ENCODE measurements around the gene TNRC6C.
"Not testable (repeated sequence)": the region's sequence is repeated elsewhere in the genome, so short reads cannot be mapped to it uniquely, and the experiment has no call there.

Gene TNRC6C

GRCh38 chr17:77933777-77934398 lies 24.6 kb upstream of the TNRC6C start:
- Histone ChIP-seq H3K27me3 (ENCODE audit: low read length) (no peaks in the 10 kb centered on the region), H3K9ac (ENCODE audit: low read length) (no peak overlapping the region), H3K36me3 (ENCODE audit: low read length) (no peaks in the 10 kb centered on the region), H3K9me3 (ENCODE audit: insufficient read depth, low read length) (no peaks in the 10 kb centered on the region), H3K4me2 (ENCODE audit: low read depth, low read length, poor library complexity, severe bottlenecking) (no peak overlapping the region), H3F3A (ENCODE audit: insufficient read depth) (no peaks in the 10 kb centered on the region), H3K79me2 (ENCODE audit: insufficient read depth, low read length) (no peaks in the 10 kb centered on the region), H3K9me2 (replicated peaks; ENCODE audit: insufficient read depth, low read length) (no peaks in the 10 kb centered on the region), H3K27ac (ENCODE audit: low read depth, low read length) (no peak overlapping the region), H3K4me3 (ENCODE audit: insufficient read depth, low read length, poor library complexity, severe bottlenecking) (no peak overlapping the region), H2AFZ (ENCODE audit: low read depth, low read length, severe bottlenecking) (no peak overlapping the region), H4K20me1 (ENCODE audit: low read depth, low read length) (no peaks in the 10 kb centered on the region)
- no peak for TF ChIP-seq EZH2phosphoT487 (conservative IDR thresholded peaks at IDR 0.05; ENCODE audit: low read length)
- TF ChIP-seq CTCF (IDR thresholded peaks at IDR 0.05; ENCODE audit: insufficient read depth, low read length, poor library complexity, severe bottlenecking) = no peak

GRCh38 chr17:77935121-77935571 lies 23.4 kb upstream of the TNRC6C start:
- H4K20me1 ChIP-seq (ENCODE audit: low read depth, low read length) = no peaks in the 10 kb centered on the region
- no peaks in the 10 kb centered on the region for H3F3A ChIP-seq (ENCODE audit: insufficient read depth)
- no peak overlapping the region for H3K4me3 ChIP-seq (ENCODE audit: insufficient read depth, low read length, poor library complexity, severe bottlenecking)
- H3K79me2 ChIP-seq (ENCODE audit: insufficient read depth, low read length) = no peaks in the 10 kb centered on the region
- TF ChIP-seq CTCF (IDR thresholded peaks at IDR 0.05; ENCODE audit: insufficient read depth, low read length, poor library complexity, severe bottlenecking) (no peak), EZH2phosphoT487 (conservative IDR thresholded peaks at IDR 0.05; ENCODE audit: low read length) (no peak)
- no peaks in the 10 kb centered on the region for H3K27me3 ChIP-seq (ENCODE audit: low read length)
- H3K4me2 ChIP-seq (ENCODE audit: low read depth, low read length, poor library complexity, severe bottlenecking) = no peak overlapping the region
- no peaks in the 10 kb centered on the region for H3K9me3 ChIP-seq (ENCODE audit: insufficient read depth, low read length)
- H3K9me2 ChIP-seq (replicated peaks; ENCODE audit: insufficient read depth, low read length) = no peaks in the 10 kb centered on the region
- H3K9ac ChIP-seq (ENCODE audit: low read length) = no peak overlapping the region
- H3K36me3 ChIP-seq (ENCODE audit: low read length) = no peaks in the 10 kb centered on the region
- no peak overlapping the region for H2AFZ ChIP-seq (ENCODE audit: low read depth, low read length, severe bottlenecking)
- H3K27ac ChIP-seq (ENCODE audit: low read depth, low read length) = no peak overlapping the region

- not testable (repeated sequence) for H3K9me3 ChIP-seq (ENCODE audit: insufficient read depth, low read length); H2AFZ ChIP-seq (ENCODE audit: low read depth, low read length, severe bottlenecking); H4K20me1 ChIP-seq (ENCODE audit: low read depth, low read length); H3K36me3 ChIP-seq (ENCODE audit: low read length); H3K9me2 ChIP-seq (replicated peaks; ENCODE audit: insufficient read depth, low read length); H3F3A ChIP-seq (ENCODE audit: insufficient read depth); H3K27me3 ChIP-seq (ENCODE audit: low read length); H3K4me2 ChIP-seq (ENCODE audit: low read depth, low read length, poor library complexity, severe bottlenecking); H3K9ac ChIP-seq (ENCODE audit: low read length); H3K79me2 ChIP-seq (ENCODE audit: insufficient read depth, low read length); H3K4me3 ChIP-seq (ENCODE audit: insufficient read depth, low read length, poor library complexity, severe bottlenecking); H3K27ac ChIP-seq (ENCODE audit: low read depth, low read length)
Measured at GRCh38 chr17:77935744-77936143, 22.8 kb upstream of the TNRC6C start.

- H3K36me3 ChIP-seq (ENCODE audit: low read length) = no peaks in the 10 kb centered on the region
- no peak overlapping the region for H2AFZ ChIP-seq (ENCODE audit: low read depth, low read length, severe bottlenecking)
- H3K9me3 ChIP-seq (ENCODE audit: insufficient read depth, low read length) = no peaks in the 10 kb centered on the region
- no peak for TF ChIP-seq CTCF (IDR thresholded peaks at IDR 0.05; ENCODE audit: insufficient read depth, low read length, poor library complexity, severe bottlenecking)
- TF ChIP-seq EZH2phosphoT487 (conservative IDR thresholded peaks at IDR 0.05; ENCODE audit: low read length) = no peak
- no peaks in the 10 kb centered on the region for H3K27me3 ChIP-seq (ENCODE audit: low read length)
- H3K4me3 ChIP-seq (ENCODE audit: insufficient read depth, low read length, poor library complexity, severe bottlenecking) = no peak overlapping the region
- no peaks in the 10 kb centered on the region for H3F3A ChIP-seq (ENCODE audit: insufficient read depth)
- no peak overlapping the region for H3K4me2 ChIP-seq (ENCODE audit: low read depth, low read length, poor library complexity, severe bottlenecking)
- no peak overlapping the region for H3K9ac ChIP-seq (ENCODE audit: low read length)
- no peak overlapping the region for H3K27ac ChIP-seq (ENCODE audit: low read depth, low read length)
- no peaks in the 10 kb centered on the region for H3K9me2 ChIP-seq (replicated peaks; ENCODE audit: insufficient read depth, low read length)
- H3K79me2 ChIP-seq (ENCODE audit: insufficient read depth, low read length) = no peaks in the 10 kb centered on the region
- no peaks in the 10 kb centered on the region for H4K20me1 ChIP-seq (ENCODE audit: low read depth, low read length)
Measured at GRCh38 chr17:77936881-77937280, 21.6 kb upstream of the TNRC6C start.

Measured in SU-DHL-6 (cell line).